ENCODE results near the gene CHKA.
A peak's percentile ranks its signal among the peaks of the same experiment; 100 is the strongest.

- no peak for TF ChIP-seq TCF7L2 (IDR thresholded peaks at IDR 0.05; ENCODE audit: low read depth, low read length)
- TF ChIP-seq, protein P1, sequence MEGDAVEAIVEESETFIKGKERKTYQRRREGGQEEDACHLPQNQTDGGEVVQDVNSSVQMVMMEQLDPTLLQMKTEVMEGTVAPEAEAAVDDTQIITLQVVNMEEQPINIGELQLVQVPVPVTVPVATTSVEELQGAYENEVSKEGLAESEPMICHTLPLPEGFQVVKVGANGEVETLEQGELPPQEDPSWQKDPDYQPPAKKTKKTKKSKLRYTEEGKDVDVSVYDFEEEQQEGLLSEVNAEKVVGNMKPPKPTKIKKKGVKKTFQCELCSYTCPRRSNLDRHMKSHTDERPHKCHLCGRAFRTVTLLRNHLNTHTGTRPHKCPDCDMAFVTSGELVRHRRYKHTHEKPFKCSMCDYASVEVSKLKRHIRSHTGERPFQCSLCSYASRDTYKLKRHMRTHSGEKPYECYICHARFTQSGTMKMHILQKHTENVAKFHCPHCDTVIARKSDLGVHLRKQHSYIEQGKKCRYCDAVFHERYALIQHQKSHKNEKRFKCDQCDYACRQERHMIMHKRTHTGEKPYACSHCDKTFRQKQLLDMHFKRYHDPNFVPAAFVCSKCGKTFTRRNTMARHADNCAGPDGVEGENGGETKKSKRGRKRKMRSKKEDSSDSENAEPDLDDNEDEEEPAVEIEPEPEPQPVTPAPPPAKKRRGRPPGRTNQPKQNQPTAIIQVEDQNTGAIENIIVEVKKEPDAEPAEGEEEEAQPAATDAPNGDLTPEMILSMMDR (IDR thresholded peaks at IDR 0.05), result no peak
- TF ChIP-seq POLR2AphosphoS5 (IDR thresholded peaks at IDR 0.05; ENCODE audit: low read depth, low read length), result peak; percentile 2; the same call in 1 of the 2 replicates
- TF ChIP-seq, protein P2, sequence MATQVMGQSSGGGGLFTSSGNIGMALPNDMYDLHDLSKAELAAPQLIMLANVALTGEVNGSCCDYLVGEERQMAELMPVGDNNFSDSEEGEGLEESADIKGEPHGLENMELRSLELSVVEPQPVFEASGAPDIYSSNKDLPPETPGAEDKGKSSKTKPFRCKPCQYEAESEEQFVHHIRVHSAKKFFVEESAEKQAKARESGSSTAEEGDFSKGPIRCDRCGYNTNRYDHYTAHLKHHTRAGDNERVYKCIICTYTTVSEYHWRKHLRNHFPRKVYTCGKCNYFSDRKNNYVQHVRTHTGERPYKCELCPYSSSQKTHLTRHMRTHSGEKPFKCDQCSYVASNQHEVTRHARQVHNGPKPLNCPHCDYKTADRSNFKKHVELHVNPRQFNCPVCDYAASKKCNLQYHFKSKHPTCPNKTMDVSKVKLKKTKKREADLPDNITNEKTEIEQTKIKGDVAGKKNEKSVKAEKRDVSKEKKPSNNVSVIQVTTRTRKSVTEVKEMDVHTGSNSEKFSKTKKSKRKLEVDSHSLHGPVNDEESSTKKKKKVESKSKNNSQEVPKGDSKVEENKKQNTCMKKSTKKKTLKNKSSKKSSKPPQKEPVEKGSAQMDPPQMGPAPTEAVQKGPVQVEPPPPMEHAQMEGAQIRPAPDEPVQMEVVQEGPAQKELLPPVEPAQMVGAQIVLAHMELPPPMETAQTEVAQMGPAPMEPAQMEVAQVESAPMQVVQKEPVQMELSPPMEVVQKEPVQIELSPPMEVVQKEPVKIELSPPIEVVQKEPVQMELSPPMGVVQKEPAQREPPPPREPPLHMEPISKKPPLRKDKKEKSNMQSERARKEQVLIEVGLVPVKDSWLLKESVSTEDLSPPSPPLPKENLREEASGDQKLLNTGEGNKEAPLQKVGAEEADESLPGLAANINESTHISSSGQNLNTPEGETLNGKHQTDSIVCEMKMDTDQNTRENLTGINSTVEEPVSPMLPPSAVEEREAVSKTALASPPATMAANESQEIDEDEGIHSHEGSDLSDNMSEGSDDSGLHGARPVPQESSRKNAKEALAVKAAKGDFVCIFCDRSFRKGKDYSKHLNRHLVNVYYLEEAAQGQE (IDR thresholded peaks at IDR 0.05; ENCODE audit: insufficient read depth in 1 of 2, low read depth in 2 of 2, low read length in 1 of 2), result no peak
- TF ChIP-seq SIN3A (IDR thresholded peaks at IDR 0.05; ENCODE audit: borderline replicate concordance, insufficient read depth, low read depth, low read length), result no peak
Measured at GRCh38 chr11:68014157-68014946, 106.8 kb downstream of the CHKA start.

All from Panc1 (cell line).